Mesenchymal stem cell (in vitro differentiated cells and primary cell): ENCODE measurements around the gene STRN3.
"Not testable (repeated sequence)": the region's sequence is repeated elsewhere in the genome, so short reads cannot be mapped to it uniquely, and the experiment has no call there.

ENCODE experiments used
- DNase-seq: peaks from one replicate; pipeline ENCODE4 v3.0.0-alpha.2; 2013
- H2AFZ ChIP-seq: one replicate; pipeline ENCODE4 v1.6.1; 2013; ENCODE audit warnings: low read depth, mild to moderate bottlenecking, control low read depth, inconsistent platforms, low read length, moderate library complexity
- H2AK5ac ChIP-seq: 2 replicates; pipeline ENCODE4 v1.6.1; 2013; ENCODE audit warnings: low read length, moderate library complexity, mild to moderate bottlenecking, inconsistent platforms; ENCODE audit not compliant: severe bottlenecking
- H2BK120ac ChIP-seq: one replicate; pipeline ENCODE4 v1.6.1; 2013; ENCODE audit warnings: low read depth, mild to moderate bottlenecking, inconsistent platforms, low read length, moderate library complexity
- H2BK12ac ChIP-seq, 2 experiments: one replicate each; pipeline ENCODE4 v1.6.1; 2013; ENCODE audit warnings: inconsistent platforms in 2 of 2, low read length in 2 of 2, mild to moderate bottlenecking in 2 of 2, moderate library complexity in 2 of 2, control low read depth in 1 of 2
- H2BK15ac ChIP-seq: one replicate; pipeline ENCODE4 v1.6.1; 2013; ENCODE audit warnings: mild to moderate bottlenecking, low read depth, inconsistent platforms; ENCODE audit not compliant: poor library complexity, severe bottlenecking
- H2BK5ac ChIP-seq: 2 replicates; pipeline ENCODE4 v1.6.1; 2013; ENCODE audit warnings: low read depth, mild to moderate bottlenecking, low read length, control low read depth, inconsistent platforms; ENCODE audit not compliant: poor library complexity, severe bottlenecking
- H3K14ac ChIP-seq, 2 experiments: one replicate each; pipeline ENCODE4 v1.6.1; 2013; ENCODE audit warnings: inconsistent platforms in 2 of 2, low read length in 2 of 2, control low read depth in 1 of 2, mild to moderate bottlenecking in 1 of 2, moderate library complexity in 1 of 2
- H3K18ac ChIP-seq, 2 experiments: one replicate each; pipeline ENCODE4 v1.6.1; 2013; ENCODE audit warnings: inconsistent platforms in 2 of 2, low read length in 2 of 2, control low read depth in 1 of 2, low read depth in 1 of 2, mild to moderate bottlenecking in 1 of 2
- H3K23ac ChIP-seq, 2 experiments: one replicate each; pipeline ENCODE4 v1.6.1; 2013; ENCODE audit warnings: inconsistent platforms in 2 of 2, low read length in 2 of 2, mild to moderate bottlenecking in 2 of 2, moderate library complexity in 2 of 2, control low read depth in 1 of 2
- H3K27ac ChIP-seq: 2 replicates; pipeline ENCODE4 v1.5.1; 2013; ENCODE audit warnings: mild to moderate bottlenecking, moderate library complexity, low read length, control low read depth, inconsistent platforms; ENCODE audit not compliant: poor library complexity, severe bottlenecking
- H3K27me3 ChIP-seq, 2 experiments: 2 replicates each; pipeline versions ENCODE4 v1.6.1 to v1.7.0; 2013; ENCODE audit warnings: low read length in 2 of 2, mild to moderate bottlenecking in 2 of 2, moderate library complexity in 2 of 2, control low read depth in 1 of 2, inconsistent platforms in 1 of 2; ENCODE audit not compliant: control insufficient read depth in 1 of 2, insufficient read depth in 1 of 2
- H3K36me3 ChIP-seq, 2 experiments: 2 replicates each; pipeline versions ENCODE4 v1.6.1 to v1.7.0; 2013; ENCODE audit warnings: low read length in 2 of 2, control low read depth in 1 of 2, inconsistent platforms in 1 of 2, low read depth in 1 of 2, mild to moderate bottlenecking in 1 of 2; ENCODE audit not compliant: insufficient read depth in 2 of 2, control insufficient read depth in 1 of 2
- H3K4ac ChIP-seq, 2 experiments: one replicate each; pipeline ENCODE4 v1.6.1; 2013; ENCODE audit warnings: inconsistent platforms in 2 of 2, low read length in 2 of 2, mild to moderate bottlenecking in 2 of 2, moderate library complexity in 2 of 2, control low read depth in 1 of 2, low read depth in 1 of 2
- H3K4me1 ChIP-seq: 2 replicates; pipeline ENCODE4 v1.6.1; 2013; ENCODE audit warnings: low read depth, low read length, control low read depth; ENCODE audit not compliant: control insufficient read depth, insufficient read depth
- H3K4me2 ChIP-seq: 2 replicates; pipeline ENCODE4 v1.6.1; 2013; ENCODE audit warnings: low read length, mild to moderate bottlenecking, inconsistent platforms; ENCODE audit not compliant: poor library complexity, severe bottlenecking
- H3K4me3 ChIP-seq, 2 experiments: 2 replicates each; pipeline versions ENCODE4 v1.5.1 to v1.7.0; 2013; ENCODE audit warnings: low read length in 2 of 2, mild to moderate bottlenecking in 2 of 2, control low read depth in 1 of 2, low read depth in 1 of 2; ENCODE audit not compliant: insufficient read depth in 1 of 2
- H3K79me1 ChIP-seq: replicated peaks from 2 replicates; pipeline ENCODE4 v1.6.1; 2013; ENCODE audit warnings: mild to moderate bottlenecking, control low read depth, low read length, inconsistent platforms; ENCODE audit not compliant: poor library complexity, severe bottlenecking
- H3K9ac ChIP-seq: 2 replicates; pipeline ENCODE4 v1.7.0; 2013; ENCODE audit warnings: mild to moderate bottlenecking, low read length, moderate library complexity
- H3K9me3 ChIP-seq: 2 replicates; pipeline ENCODE4 v1.7.0; 2013; ENCODE audit warnings: mild to moderate bottlenecking, low read length; ENCODE audit not compliant: control insufficient read depth
- H4K8ac ChIP-seq: one replicate; pipeline ENCODE4 v1.6.1; 2013; ENCODE audit warnings: inconsistent platforms, mild to moderate bottlenecking, low read length, moderate library complexity
- H4K91ac ChIP-seq: one replicate; pipeline ENCODE4 v1.6.1; 2013; ENCODE audit warnings: mild to moderate bottlenecking, low read length, inconsistent platforms
- WGBS: methylation state at CpG from one replicate; pipeline ENCODE4 v1.1.7; 2013; ENCODE audit warnings: mixed read lengths; 5-methylcytosine and 5-hydroxymethylcytosine counted together

Gene STRN3

GRCh38 chr14:31069343-31069742 lies 43.2 kb upstream of the STRN3 start:
- Histone ChIP-seq H3K23ac (no peak overlapping the region), H3K9ac (no peak overlapping the region), H3K27me3 (no peaks in the 10 kb centered on the region), H3K4me1 (peaks cover 4% of the 10 kb centered on the region), H2AFZ (no peak overlapping the region), H3K4ac (no peak overlapping the region), H4K91ac (no peak overlapping the region), H3K79me1 (no peaks in the 10 kb centered on the region), H3K18ac (no peak overlapping the region), H3K36me3 (no peaks in the 10 kb centered on the region), H2BK5ac (no peak overlapping the region), H2AK5ac (no peak overlapping the region), H2BK120ac (no peak overlapping the region), H4K8ac (no peak overlapping the region), H3K14ac (no peak overlapping the region), H2BK15ac (no peak overlapping the region), H3K4me2 (no peak overlapping the region), H3K9me3 (no peaks in the 10 kb centered on the region), H3K27ac (no peak overlapping the region), H3K4me3 (no peak overlapping the region), H2BK12ac (no peak overlapping the region)
- DNase-seq, result no peak
- WGBS, result 94% methylated on average over 3 of the region's 3 CpGs

DNA sequence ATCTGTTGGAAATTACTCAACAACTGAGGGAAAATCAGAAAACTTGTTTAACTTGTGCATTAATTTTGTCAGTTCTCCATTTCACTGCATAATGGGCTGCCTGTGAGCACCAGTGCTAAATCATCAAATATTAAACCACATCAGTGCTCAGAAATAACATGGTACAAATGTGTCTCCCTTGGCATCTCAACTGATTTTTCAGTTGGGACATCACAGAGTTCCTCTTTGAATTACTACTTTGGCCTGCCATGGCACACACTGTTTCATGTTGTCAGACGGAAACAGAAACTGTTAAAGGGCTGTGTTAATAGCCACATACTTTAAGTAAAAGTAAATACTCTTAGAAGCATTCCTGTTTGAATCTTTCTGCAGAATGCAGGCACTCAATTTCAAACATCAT lies 42.1 kb upstream of the STRN3 start:
- Histone ChIP-seq H3K9ac (no peak overlapping the region), H3K18ac (no peak overlapping the region), H3K4me3 (no peak overlapping the region), H3K4me1 (peaks cover 4% of the 10 kb centered on the region), H4K8ac (no peak overlapping the region), H3K23ac (no peak overlapping the region), H3K9me3 (no peaks in the 10 kb centered on the region), H2BK120ac (no peak overlapping the region), H3K4me2 (no peak overlapping the region), H3K27ac (peak overlapping the region; percentile 30), H2AFZ (no peak overlapping the region), H3K79me1 (peaks cover 1% of the 10 kb centered on the region), H2BK5ac (no peak overlapping the region), H4K91ac (no peak overlapping the region), H2AK5ac (no peak overlapping the region), H2BK12ac (no peak overlapping the region), H3K36me3 (no peaks in the 10 kb centered on the region), H3K14ac (no peak overlapping the region), H3K27me3 (no peaks in the 10 kb centered on the region), H3K4ac (no peak overlapping the region), H2BK15ac (no peak overlapping the region)
- WGBS, result no CpG with 5 or more reads among the region's 1 CpG
- peak; percentile 39 for DNase-seq

GRCh38 chr14:31062908-31063307 lies 36.7 kb upstream of the STRN3 start:
- H3K9ac ChIP-seq, H2BK12ac ChIP-seq, H3K4me1 ChIP-seq, H3K27me3 ChIP-seq, H3K23ac ChIP-seq, DNase-seq, H3K79me1 ChIP-seq, H3K4me3 ChIP-seq, H3K4me2 ChIP-seq, H2BK5ac ChIP-seq, H3K36me3 ChIP-seq, H2BK120ac ChIP-seq, H3K27ac ChIP-seq, H3K14ac ChIP-seq, H3K4ac ChIP-seq, H3K18ac ChIP-seq, H2AFZ ChIP-seq, H4K91ac ChIP-seq, H2AK5ac ChIP-seq, H3K9me3 ChIP-seq, H2BK15ac ChIP-seq, H4K8ac ChIP-seq: not testable (repeated sequence)
- 96% methylated on average over 4 of the region's 8 CpGs for WGBS

DNA sequence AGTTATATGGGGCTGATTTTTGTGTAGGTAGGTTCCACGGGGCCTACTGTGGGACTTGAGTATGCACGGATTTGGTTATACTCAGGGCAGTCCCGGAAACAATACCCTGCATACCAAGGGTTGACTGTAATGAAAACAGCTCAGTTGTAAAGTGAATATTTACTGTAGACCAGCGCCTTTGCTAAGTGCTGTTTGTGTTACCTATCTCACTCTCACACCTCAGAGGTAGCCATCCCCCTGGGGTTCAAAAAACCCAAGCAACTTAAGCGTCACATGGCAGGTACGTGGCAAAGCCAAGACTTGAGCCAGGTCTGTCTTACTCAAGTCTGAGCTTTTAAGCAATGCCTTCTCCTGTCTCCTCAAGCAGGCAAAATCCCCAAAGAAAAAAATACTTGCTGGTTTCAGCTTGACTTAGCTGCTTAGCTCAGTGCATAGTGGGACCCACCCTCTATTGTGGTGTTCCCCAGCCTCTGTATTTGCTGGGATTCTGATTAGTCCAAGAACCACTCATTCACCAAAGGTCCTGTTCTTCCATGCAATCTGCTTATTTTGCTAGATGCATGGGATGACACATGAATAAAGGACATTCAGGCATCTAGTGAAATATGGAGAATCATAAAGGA lies 34.2 kb upstream of the STRN3 start:
- no peak overlapping the region for H3K18ac ChIP-seq
- peaks cover 2% of the 10 kb centered on the region for H3K4me1 ChIP-seq
- peak overlapping the region; percentile 15 for H2BK5ac ChIP-seq
- H4K8ac ChIP-seq, result no peak overlapping the region
- 76% methylated on average over 5 of the region's 6 CpGs for WGBS
- peaks cover 1% of the 10 kb centered on the region for H3K79me1 ChIP-seq
- H3K27me3 ChIP-seq, result no peaks in the 10 kb centered on the region
- H4K91ac ChIP-seq, result no peak overlapping the region
- H3K23ac ChIP-seq, result no peak overlapping the region
- H2AFZ ChIP-seq, result no peak overlapping the region
- H3K27ac ChIP-seq, result peak overlapping the region; percentile 48
- no peak overlapping the region for H2BK120ac ChIP-seq
- no peak overlapping the region for H3K9ac ChIP-seq
- DNase-seq, result no peak
- no peak overlapping the region for H3K14ac ChIP-seq
- no peak overlapping the region for H2BK15ac ChIP-seq
- H2AK5ac ChIP-seq, result peak overlapping the region; percentile 47
- H3K4me3 ChIP-seq, result no peak overlapping the region
- H3K4ac ChIP-seq, result no peak overlapping the region
- no peak overlapping the region for H2BK12ac ChIP-seq
- H3K36me3 ChIP-seq, result no peaks in the 10 kb centered on the region
- H3K9me3 ChIP-seq, result no peaks in the 10 kb centered on the region
- no peak overlapping the region for H3K4me2 ChIP-seq
